SH-SY5Y (cell line): ENCODE measurements around the gene GSDME.

Experiments used
- GATA2 ChIP-seq: IDR thresholded peaks from 2 replicates; pipeline ENCODE4 v1.6.1; 2011; ENCODE audit warnings: mild to moderate bottlenecking, low read depth, low read length
- GATA3 ChIP-seq: IDR thresholded peaks from 2 replicates; pipeline ENCODE4 v1.6.1; 2011; ENCODE audit warnings: low read depth, mild to moderate bottlenecking, low read length, moderate library complexity

- TF ChIP-seq GATA2 (no peak), GATA3 (no peak)
These were observed 103.8 kb downstream of the GSDME start for GRCh38 chr7:24653316-24654085.
